Epithelial cell of esophagus (primary cell): ENCODE data around the gene YAE1.

ENCODE experiments used
- DNase-seq: peaks from one replicate; pipeline ENCODE4 v3.0.0; 2010; ENCODE audit warnings: low read depth
- H3K4me3 ChIP-seq: 2 replicates; pipeline ENCODE4 v1.5.1; 2011; ENCODE audit warnings: mild to moderate bottlenecking, low read length, control low read depth
- TF ChIP-seq, protein P1 (sequence below): IDR thresholded peaks from 2 replicates; pipeline ENCODE4 v1.5.1; 2011; ENCODE audit warnings: low read depth, mild to moderate bottlenecking, low read length, control low read depth, inconsistent platforms; ENCODE audit not compliant: insufficient read depth; ENCODE audit errors: missing control alignments

Gene YAE1

DNA sequence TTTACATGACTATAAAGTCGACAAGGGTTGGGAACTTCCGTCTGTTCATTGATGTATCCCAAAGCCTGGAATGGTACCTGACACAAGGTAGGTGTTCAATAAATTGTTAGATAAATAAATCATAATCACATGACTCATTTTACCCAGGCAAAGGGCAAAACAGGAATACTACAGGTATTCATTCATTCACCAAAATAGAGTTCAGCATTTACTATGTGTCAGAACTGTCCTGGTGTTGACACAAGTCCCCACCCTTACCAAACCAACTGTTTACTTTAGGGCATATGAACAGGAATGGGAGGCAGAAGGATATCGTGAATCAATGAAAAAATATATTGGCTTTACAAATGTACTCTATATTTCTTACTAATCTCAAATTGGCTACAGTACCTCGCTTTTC, 666 bp upstream of the YAE1 start:
- TF ChIP-seq, protein P1, sequence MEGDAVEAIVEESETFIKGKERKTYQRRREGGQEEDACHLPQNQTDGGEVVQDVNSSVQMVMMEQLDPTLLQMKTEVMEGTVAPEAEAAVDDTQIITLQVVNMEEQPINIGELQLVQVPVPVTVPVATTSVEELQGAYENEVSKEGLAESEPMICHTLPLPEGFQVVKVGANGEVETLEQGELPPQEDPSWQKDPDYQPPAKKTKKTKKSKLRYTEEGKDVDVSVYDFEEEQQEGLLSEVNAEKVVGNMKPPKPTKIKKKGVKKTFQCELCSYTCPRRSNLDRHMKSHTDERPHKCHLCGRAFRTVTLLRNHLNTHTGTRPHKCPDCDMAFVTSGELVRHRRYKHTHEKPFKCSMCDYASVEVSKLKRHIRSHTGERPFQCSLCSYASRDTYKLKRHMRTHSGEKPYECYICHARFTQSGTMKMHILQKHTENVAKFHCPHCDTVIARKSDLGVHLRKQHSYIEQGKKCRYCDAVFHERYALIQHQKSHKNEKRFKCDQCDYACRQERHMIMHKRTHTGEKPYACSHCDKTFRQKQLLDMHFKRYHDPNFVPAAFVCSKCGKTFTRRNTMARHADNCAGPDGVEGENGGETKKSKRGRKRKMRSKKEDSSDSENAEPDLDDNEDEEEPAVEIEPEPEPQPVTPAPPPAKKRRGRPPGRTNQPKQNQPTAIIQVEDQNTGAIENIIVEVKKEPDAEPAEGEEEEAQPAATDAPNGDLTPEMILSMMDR, result no peak
- peak overlapping the region; percentile 94 for H3K4me3 ChIP-seq
- DNase-seq, result peak; percentile 40

DNA sequence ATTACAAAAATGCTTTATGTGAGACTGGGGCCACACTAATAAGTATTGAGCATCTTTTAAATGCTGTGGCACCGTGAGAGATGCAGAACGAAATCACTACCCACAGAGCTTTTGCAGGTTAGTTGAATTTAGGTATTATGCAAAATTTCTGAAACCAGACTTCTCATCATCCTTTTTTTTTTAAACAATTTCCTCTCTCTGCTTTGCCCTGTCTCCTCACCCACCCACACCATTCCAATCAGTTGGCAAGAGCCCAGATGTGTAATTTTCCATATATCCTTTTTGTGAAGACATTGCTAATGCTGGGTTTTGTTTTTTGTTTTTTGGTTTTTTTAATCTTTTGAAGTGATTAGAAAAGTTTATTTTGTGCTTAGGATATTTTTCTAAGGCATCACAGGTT, 1.1 kb downstream of the YAE1 start:
- H3K4me3 ChIP-seq, result peak overlapping the region; percentile 94
- TF ChIP-seq, protein P1, result no peak
- DNase-seq, result no peak

DNA sequence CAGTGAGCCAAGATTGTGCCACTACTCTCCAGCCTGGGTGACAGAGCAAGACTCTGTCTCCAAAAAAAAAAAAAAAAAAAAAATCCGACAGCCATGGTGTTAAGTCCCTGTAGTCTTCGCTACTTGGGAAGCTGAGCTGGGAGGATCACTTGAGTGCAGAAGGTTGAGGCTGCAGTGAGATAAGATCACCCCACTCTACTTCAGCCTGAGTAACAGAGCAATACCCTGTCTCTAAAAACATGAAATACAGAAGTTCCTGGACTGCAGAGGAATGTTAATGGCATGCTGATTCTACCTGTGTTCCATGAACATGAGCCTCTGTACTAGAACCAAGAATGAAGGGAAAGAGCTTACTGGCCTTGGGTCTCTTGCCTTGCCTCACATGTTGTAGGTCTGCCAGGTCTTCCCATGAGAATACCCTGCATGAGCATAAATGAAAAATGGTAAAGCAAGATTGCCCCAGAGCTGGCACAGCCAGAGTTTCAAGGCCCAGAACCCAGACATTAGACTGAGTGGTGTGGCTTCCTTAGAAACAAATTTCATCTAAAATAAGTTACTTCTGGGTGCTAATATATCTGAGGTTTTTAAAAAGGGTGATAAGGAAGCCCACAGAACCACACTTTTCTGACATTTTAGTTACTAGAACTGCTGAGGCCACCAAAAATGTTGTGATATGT, 8.6 kb downstream of the YAE1 start:
- TF ChIP-seq, protein P1, result no peak
- no peak for DNase-seq

DNA sequence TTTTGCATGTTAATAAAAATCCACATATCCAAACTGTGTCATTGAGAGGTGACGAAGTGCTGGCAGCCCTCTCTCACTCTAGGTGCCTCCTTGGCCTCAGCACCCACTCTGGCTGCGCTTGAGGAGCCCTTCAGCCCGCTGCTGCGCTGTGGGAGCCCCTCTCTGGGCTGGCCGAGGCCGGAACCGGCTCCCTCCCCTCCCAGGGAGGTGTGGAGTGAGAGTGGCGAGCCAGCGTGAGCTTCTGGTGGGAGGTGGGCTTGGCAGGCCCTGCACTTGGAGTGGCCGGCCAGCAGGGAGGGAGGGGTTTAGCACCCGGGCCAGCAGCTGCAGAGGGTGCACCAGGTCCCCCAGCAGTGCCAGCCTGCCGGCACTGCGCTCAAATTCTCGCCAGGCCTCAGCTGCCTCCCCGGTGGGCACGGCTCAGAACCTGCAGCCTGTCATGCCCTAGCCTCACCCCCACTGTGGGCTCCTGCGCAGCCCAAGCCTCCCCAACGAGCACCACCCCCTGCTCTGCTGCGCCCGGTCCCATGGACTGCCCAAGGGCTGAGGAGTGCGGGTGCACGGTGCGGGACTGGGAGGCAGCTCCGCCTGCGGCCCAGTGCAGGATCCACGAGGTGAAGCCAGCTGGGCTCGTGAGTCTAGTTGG, 11.1 kb downstream of the YAE1 start:
- no peak overlapping the region for H3K4me3 ChIP-seq
- no peak for DNase-seq
- TF ChIP-seq, protein P1, result no peak

More for the DNA sequence above, 8.6 kb downstream of the YAE1 start:
- no peak overlapping the region for H3K4me3 ChIP-seq

DNA sequence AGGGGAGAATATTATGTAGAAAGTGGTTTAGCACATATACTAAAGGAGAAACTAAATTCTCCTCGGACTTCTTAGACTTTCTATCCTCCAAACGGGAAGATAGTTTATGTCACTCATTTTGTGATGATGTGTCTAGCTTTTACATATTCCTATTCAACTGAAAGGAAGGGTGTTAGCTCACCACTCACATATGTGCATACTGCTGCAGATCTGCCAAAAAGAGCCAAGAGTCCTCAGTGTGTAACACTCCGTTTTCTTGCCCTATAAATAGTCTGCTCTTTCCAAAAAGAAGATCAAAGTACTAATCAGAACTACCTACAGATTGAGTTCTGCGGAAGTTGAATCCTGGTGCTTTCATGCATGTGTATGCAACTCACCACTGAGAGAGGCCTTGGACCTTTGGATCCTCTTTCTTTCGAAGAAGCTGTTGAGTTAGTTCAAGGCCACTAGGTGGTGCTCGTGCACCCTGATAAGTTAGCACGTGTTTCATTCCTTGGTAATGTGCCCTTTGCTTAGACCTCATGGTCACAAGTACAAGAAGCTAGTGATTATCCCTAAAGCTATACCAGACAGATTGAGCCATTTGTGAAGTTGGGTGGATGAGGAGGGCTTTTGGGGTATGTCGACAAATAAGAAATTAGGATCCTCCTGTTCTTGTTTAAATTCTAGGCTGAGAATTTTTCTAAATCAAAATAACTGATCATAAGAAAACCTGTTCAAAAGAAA, 14.1 kb downstream of the YAE1 start:
- TF ChIP-seq, protein P1, result peak; percentile 86
- no peak overlapping the region for H3K4me3 ChIP-seq
- DNase-seq, result peak; percentile 93

DNA sequence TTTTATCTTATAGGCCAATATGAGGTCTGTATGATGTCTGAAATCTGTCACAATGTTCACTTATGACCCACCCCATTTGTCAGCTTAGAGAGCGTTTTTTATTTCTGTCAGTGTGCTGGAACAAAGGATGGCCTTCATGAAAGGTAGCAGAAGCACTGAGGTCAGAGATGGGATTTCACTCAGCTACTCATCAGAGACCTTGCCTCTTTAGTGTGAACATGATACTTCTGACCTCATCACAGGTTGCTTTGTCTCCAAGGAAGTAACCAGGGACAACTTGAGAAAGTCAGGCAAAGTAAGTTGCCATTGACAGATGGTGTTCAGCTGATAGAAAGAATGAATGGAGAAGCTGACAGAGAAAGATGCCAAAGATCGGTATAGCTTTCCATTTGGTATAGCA, 16.3 kb downstream of the YAE1 start:
- DNase-seq, result no peak
- no peak overlapping the region for H3K4me3 ChIP-seq
- TF ChIP-seq, protein P1, result no peak
